Fibroblast of skin of abdomen (primary cell): ENCODE measurements around the gene IQCH.

Experiments used
- DNase-seq: peaks from one replicate; pipeline ENCODE4 v3.0.0-alpha.2; 2013

IQCH gene

GRCh38 chr15:67537771-67538170 lies 283.2 kb downstream of the IQCH start:
- no peak for DNase-seq

- DNase-seq, result peak; percentile 73
Measured at GRCh38 chr15:67542420-67543347, 288.1 kb downstream of the IQCH start, which contains the start of gene MAP2K5. MAP2K5 (plus strand) TSS chr15:67542703; CDS start chr15:67543336, 633 bp downstream.

GRCh38 chr15:67543348-67543718 lies 288.7 kb downstream of the IQCH start:
- no peak for DNase-seq

- no peak for DNase-seq
Measured at GRCh38 chr15:67544475-67544874, 289.9 kb downstream of the IQCH start.

GRCh38 chr15:67545864-67546263 lies 291.3 kb downstream of the IQCH start:
- DNase-seq, result no peak

GRCh38 chr15:67547064-67547463 lies 292.5 kb downstream of the IQCH start:
- no peak for DNase-seq

- DNase-seq, result no peak
Measured at GRCh38 chr15:67547836-67548235, 293.2 kb downstream of the IQCH start.

- DNase-seq, result peak; percentile 30
Measured at GRCh38 chr15:67548236-67548852, 293.8 kb downstream of the IQCH start.

GRCh38 chr15:67548862-67549651 lies 294.5 kb downstream of the IQCH start:
- no peak for DNase-seq

GRCh38 chr15:67549736-67550135 lies 295.1 kb downstream of the IQCH start:
- no peak for DNase-seq

GRCh38 chr15:67550522-67550921 lies 295.9 kb downstream of the IQCH start:
- DNase-seq, result no peak

GRCh38 chr15:67551207-67551743 lies 296.7 kb downstream of the IQCH start:
- DNase-seq, result no peak
